ENCODE measurements around the gene DYNC1I1.

DYNC1I1 gene

DNA sequence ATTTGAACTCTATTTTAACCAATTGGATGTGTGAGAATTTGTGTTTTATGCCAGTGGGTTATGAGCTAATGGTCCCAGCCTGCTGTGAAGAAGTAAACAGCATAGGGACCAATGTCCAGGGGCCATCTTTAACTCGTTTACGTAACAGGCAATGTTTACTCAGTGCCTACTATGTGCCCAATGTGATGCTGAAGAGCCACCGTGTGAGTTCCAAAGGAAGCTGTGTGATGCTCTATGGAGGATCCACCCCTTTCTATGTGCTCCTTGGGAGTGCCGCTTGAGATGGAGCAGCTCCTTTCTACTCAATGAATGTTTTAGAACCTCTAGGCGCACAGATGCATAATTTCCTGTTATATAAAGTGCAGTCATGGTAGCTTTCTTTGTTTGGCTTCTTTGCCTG, 21.3 kb downstream of the DYNC1I1 start:
- DNase-seq (ENCODE audit: low read depth): no peak

DNA sequence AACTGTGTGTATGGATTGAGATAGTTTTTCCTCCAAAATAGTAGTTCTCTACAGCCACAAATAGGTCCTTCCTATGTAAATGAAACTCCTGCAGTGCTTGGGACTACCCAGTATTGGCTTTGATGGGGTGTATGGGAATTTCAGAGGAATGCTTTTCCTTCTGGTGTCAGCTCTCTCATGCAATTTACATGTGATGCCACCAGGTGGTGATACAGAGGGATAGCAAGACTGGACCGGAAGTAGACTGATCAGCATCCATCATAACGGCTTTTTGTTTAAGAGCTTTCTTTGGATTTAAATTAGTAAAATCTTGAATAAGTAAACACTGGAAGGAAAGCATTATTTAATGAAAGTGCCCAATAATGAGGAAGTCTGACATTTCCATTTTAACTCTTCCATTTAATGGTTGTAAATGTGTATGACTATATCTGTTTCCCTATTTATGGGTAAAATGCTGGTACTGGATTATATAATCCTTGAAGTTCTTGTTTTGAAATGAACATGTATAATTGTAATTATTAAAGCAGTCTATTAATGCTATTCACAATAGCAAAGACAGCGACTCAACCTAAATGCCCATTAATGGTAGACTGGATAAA, 22.7 kb downstream of the DYNC1I1 start:
- no peak for DNase-seq (ENCODE audit: low read depth)

DNA sequence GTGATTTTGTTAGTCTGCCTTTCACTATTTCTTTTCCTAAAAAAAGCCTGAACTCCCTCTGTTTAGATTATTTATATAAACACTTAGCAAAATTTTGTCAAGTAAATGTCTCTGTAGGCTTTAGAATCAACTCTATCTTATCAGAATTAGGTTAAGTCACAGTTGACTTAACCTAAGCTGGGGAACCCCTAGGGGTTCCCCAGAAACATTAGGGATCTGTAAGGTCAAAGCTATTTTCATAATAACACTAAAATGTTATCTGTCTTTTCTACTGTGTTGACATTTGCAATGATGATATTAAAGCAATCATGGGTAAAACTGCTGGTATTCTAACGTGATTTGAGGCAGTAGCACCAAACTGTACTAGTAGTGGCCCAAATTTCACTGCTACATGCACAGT, 24.3 kb downstream of the DYNC1I1 start:
- DNase-seq (ENCODE audit: low read depth): no peak

DNA sequence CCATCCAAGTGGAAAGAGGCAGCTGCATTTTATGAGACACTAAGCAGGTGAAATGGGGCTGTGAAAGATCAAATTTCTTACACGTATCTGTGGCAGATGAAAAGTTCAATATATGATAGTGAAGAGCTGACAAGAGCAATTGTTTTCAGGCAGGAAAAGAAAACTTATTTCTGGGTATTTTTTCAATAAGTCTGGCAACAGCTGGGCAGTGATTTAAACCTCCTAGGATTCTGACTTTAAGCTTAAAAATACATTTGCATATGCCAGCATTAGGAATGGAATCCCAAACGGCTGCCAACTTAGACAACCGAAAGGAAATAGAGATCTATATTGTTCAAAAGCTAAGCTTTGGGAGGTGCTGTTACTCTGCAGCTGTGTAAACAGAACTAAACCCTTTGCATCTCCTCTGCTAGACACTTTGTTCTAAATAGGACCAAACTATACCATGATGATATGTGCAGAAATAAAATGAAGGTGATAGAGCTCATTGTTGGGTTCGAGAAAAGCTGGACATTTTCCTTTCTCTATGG, 26.1 kb downstream of the DYNC1I1 start:
- no peak for DNase-seq (ENCODE audit: low read depth)

DNA sequence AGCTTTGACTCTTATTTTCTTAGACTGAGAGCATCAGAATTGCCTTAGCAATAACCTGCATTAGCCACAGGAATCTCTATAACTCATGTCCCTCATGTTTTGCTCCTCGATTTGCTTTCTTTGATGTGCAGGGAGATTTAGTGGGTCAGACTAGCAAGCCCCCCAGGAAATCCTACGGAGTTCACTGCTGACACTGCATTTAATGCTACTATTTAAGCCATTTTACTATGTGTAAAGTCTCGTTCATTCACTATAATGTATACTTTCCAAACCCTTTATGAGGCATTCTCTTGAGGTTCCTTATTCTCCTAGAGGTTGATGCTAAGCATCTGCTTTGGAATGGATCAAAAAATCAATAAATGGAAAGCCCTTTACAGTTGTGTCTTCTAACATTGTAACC, 28.4 kb downstream of the DYNC1I1 start:
- no peak for DNase-seq (ENCODE audit: low read depth)

DNA sequence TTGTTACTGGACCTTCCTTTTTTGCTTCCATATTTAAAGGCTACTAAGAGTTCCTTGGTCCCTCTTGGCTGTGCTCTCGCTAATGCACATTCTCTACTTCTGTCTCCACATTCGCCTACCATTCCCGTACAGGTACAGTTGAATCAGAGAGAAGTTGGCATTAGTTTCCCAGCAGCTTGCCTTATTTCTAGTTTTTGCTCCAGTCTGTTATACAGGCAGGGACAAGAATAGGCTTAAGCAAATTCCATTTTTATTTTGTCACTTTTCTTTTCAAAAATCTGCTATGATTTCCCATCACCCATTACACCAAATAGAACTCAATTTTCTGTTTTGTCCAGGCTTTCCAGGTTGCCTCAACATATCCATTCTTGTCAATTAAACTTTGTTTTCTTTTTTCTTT, 29.9 kb downstream of the DYNC1I1 start:
- no peak for DNase-seq (ENCODE audit: low read depth)

DNA sequence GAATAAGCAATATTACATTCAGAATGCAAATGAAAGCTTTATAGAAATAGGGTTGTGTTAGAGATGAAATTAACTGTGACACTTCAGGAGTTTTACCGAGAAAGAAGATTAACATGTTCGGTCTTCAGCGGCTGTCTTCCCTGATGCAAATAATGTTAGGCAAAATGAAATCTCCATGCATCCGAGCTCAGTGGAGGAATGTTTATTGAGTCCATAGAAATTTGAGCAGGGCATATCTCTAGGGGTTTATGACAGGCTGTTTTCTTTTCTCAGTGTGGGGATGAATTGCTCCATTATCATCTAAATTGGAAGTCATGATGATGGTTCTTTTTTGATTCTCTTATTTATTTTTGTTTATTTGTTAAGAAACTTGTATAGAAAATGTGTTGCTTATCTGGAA, 31.7 kb downstream of the DYNC1I1 start:
- no peak for DNase-seq (ENCODE audit: low read depth)

DNA sequence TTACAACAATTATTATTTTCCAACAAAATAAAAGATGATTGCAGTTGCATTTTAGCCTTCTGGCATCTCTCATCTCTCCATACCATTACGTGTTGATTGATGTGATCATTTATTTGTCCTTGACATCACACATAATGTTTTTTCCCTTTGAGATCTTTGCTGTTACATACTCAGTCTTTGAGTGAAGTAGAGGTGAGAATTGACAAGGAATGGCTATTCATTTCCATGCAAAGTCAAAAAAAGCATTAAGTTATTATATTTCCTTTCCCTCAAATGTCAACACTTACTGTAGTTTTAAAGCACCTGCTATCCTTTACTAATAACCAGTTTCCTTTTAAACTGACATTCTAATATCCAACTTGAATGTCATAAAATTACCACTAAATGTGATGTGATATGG, 33.6 kb downstream of the DYNC1I1 start:
- no peak for DNase-seq (ENCODE audit: low read depth)

DNA sequence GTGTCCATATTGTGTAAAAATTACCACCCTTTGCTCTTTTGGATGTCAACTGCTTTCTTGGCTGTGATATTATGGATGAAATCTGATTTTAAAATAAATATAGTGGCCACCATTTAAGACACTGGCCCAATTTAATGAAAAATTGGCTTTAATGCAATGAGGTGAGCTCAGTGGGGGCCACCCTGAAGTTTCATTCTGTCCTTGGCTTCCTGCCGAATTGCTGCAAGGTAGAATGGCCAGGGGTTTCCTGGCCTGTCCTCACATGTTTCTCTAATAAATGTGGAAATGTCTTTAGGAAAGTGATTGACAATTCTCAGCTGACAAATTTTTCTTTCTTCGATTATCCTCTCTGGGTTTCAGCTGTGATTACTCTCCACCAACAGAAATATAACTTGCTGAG, 36.0 kb downstream of the DYNC1I1 start:
- DNase-seq (ENCODE audit: low read depth): no peak

DNA sequence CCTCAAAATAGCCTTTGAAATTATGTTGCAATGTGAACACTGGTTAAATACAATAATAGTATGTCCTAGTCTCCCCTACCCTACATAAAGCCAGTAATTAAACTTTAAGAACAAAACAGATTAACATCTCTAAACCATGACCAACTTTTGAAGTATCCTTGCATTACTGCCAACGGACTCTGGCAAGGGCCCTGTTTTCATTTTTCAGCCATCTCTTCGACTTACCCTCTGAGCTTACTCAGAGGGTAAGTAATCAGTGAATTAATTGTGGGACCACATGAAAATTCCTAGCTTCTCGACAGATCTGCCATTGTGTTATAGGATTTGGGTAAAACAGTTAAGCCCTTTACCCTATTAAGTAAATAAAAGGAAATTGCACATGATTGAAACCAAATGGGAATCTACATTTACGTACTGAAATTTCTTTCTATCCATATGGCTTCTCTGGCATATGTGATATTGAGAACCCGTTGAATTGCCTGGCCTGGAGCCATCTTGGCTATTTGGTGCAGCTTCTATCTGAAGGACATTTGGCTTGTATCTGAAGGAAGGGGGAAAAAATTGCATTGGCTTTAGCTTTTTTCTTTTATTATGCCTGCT, 39.6 kb downstream of the DYNC1I1 start:
- DNase-seq (ENCODE audit: low read depth): no peak

DNA sequence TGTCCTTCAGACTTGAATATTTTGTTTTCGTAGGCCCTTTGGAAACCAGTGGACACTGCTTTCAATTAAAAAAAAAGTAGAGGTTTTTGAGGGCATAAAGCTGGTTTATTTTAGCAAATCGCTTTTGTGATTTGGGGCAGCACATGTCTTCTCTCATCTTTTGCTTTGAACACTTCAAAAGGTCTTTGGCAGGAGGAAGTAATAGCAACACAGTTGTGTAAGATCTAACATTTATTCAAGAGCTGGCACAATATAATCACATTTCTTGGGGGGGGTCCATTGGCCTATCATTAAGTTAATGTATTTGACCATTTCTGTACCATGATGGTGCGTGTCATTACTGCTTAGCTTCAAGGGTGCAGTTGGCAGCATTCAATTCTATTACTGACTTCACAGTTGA, 42.4 kb downstream of the DYNC1I1 start:
- no peak for DNase-seq (ENCODE audit: low read depth)

DNA sequence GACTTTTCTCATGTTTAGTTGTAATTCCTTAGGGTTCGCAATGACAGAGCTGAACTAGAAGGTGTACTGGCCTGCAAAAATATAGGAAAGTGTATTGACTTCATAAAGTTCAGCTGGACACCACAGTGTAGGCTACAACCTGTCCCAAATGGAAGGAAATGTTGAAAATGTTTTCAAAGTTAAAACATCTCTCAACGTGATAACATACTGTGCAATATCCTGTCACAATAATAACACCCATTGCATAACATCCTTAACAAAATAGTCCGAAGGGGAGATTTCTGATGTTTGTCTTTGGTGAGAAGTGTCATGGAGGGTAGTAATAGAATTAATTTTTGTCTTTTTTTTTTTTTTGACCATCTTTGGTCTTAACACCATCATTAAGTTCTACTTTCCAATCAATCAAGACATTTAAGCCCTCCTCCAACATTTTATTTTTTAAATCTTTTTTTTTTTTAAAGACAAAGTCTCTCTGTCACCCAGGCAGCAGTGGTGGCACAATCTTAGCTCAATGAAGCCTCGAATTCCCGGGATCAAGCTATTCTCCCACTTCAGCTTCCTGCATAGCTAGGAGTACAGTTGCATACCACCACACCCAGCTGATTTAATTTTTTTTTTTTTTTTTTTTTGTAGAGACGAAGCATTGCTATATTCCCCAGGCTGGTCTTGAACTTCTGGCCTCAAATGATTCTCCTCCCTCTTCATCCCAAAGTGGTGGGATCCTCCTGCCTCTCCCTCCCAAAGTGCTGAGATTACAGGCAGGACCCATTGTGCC, 45.7 kb downstream of the DYNC1I1 start:
- DNase-seq (ENCODE audit: low read depth): no peak

DNA sequence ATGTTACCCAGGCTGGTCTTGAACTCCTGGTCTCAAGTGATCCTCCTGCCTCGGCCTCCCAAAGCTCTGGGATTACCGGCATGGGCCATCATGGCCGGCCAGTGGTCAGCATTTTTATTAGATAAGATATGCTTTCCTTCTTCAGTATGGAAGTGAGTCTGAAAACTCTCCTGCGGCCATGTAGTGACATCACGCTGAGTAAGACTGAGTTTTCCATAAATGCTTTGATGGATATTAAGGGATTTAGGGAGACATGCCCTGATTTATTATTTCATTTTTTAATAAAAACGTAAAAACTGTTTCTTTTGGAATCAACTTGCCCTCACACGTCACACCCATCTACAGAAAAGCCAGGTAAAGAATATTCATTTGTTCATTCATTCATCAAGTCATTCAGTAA, 48.4 kb downstream of the DYNC1I1 start:
- no peak for DNase-seq (ENCODE audit: low read depth)

DNA sequence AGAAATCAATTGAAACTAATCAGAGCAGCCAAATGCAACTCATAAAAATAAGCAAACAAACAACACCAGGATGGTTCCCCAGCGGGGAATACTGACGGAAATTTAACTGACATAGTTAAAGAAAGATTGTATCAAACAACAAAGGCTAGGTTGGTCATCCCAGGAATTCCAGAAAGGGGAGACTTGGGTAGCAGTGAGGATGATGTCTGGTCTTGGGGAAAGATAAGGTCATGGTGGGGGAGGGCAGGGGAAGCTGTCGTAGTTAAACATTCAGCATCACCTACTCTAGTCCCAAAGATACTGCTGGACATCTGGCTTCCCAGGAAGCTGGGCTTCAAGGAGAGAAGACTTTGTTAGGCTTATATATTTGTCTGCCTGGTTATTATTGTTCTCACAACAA, 50.4 kb downstream of the DYNC1I1 start:
- no peak for DNase-seq (ENCODE audit: low read depth)

DNA sequence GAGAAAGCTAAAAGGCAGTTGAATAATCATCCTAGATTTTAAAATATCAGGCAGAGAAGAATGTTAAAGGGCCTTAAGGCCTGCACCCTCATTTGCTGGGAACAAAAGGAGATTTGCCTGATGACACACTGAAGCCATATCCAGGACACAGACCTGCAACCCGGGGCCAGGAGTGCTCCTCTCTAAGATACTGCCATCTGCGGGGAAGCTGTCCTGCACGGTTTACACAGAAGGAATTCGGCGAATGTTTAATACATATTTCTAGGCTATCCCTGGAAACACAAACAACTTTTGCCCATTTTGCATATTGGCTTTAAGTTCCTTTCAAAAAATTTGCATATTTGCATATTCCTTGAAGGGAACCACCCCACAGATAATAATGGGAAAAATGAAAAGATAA, 52.3 kb downstream of the DYNC1I1 start:
- DNase-seq (ENCODE audit: low read depth): no peak

DNA sequence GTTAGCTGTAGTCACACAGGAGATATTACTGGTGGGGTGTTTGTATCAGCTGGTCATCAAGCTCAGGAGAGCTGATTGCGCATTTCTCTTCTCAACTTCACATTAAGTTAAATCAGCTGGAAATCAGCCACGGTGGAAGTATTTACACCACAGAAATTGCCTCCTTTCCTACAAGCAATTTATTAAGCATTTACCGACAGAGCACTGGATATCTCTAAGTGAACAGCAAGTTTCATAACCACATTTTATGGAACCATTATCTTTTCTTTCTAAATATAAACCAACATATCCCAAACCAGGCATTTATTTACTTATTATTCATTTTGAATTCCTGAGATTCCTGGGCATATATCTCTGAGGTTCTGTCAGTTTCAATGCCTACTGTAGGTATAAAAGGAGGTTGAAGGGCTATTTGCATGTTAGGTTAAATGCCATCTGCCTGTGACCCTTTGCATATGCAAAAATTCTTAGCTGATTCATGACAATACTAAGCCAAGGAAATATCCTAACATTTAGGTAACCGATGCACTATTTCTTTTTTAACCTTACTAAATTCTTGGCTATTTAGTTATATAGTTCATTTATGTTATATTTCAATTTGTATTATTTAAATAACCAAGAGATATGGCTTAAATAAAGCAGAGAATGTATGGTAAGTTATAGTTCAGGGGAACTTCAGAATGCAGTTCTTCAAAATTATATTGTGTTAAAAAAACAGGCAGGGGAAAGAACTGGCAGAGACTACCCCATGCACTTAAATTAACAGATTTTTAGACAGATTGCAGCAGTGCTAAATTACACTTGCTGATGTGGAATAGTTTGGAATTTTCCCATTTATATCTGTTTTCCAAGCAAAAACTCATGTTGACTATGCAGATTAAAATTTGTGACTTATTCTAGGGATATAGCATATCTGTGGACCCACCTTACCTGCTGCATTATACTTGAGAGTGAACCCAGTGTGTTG, 56.8 kb downstream of the DYNC1I1 start:
- DNase-seq (ENCODE audit: low read depth): no peak

DNA sequence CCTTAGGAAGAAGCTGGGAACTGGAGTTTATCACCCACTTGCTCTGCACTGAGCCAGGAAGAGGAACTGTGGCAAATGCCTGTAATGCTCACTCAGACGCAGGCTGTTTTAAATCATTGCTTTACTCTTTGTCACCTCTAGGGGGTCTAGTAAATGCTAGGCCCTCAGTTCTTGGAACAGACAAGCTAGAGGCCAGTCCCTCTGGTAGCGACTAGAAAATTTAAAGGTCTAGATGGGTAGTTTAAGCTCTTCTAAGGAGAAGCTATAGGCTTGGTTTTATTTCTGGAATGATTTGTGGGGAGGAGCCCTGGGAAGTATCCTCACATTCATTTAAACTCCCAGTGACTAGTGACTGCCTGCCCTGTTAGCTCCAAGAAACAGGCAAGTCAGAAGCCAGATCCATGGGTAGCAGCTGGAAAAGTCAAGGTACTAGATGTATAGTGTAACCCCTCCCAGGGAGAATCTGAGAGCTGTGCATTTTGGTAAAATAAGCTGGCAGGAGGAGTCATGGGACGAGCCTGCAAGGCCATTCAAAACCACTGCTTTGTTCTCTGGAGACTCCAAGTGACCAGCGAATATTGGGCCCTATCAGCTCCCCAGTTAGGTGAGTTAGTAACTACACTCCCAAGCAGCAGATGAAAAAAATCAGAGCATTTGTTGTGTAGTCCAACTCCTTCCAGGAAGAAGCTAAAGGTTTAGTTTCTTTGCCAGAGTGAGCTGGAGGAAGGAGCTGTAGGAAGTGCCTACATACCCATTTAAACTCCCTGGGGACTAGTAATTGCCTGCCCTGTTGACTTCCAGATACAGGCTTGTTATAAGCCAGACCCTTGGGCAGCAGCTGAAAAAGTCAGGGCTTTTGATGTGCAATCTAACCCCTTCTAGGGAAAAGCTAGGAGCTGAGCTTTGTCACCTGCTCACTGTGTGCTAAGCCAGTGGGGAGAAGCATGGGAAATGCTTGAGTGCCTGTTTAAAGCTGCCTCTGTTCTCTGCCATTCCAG, 68.9 kb downstream of the DYNC1I1 start:
- DNase-seq (ENCODE audit: low read depth): no peak

DNA sequence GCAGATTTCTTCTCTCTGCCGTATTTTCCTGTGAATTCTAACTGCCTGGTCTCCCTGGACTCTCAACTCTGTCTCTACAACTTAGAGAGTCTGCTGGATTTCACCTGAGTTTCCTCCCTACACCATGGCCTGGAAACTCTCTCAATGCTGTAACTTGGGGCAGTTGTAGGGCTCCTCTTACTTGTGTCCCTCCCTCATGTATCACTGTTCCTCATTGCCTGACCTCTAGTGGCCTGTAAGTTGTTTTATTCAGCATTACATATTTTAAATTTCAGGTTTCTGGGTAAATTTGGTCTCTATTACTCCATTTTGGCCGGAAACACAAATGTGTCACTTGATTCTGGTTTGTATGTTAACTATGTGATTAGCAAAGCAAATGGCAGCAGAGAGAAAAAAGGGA, 70.9 kb downstream of the DYNC1I1 start:
- no peak for DNase-seq (ENCODE audit: low read depth)

DNA sequence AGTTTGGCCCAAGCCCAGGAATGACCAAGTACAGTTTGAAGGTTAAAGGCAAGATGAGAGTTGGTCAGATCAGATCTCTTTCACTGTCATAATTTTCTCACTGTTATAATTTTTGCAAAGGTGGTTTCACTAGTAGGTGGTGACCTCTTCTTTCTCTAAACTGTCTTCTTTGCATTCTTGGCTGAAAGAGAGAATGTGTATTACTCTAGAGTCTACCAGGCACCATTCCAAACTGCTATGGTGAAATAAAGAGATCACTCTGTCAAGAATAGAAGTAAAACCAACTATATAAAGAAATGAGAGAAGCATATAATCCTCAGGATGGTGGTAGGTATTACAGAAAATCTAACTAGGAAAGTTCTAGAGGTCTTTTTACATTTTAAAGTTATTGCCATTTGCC, 72.7 kb downstream of the DYNC1I1 start:
- DNase-seq (ENCODE audit: low read depth): no peak

DNA sequence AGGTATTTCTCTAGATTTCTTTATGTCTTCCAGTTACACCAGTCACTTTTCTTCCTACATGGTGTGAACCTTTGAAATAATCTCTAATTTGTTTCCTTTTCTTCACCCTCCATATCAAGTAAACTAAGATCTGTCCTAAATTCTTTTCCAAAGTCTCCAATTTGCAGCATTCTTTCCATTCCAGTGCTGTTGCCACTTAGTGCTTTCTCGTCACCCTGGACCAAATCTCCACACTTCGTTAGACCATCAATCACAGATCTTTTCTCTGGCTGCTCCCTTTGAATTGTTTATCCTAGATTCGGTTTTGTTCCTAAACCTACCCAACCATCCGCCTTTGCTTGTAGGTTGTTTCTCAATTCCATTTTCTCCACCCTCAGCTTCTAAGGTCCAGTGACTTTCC, 74.7 kb downstream of the DYNC1I1 start:
- DNase-seq (ENCODE audit: low read depth): no peak

DNA sequence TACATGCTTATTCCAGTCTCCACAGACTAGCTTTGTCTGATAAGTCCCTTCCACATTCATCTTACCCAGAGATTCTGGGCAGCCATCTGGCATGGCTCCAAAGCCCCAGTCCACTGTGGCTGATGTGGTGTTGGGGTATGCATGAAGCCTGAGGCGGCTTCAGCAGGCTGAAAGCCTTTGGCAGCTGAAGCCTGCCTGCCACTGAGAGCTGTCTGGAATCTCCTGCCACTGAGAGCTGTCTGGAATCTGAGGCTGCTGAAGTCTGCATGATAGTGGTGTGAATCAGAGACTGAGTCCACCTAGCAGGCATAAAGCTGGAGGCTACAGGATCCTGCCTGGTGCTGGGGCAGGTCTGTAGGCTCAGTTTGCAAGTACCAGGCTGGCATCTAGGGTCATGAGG, 87.1 kb downstream of the DYNC1I1 start:
- DNase-seq (ENCODE audit: low read depth): no peak
